Measurements from ENCODE around the gene BACH2.
"Not testable (repeated sequence)": the region's sequence is repeated elsewhere in the genome, so short reads cannot be mapped to it uniquely, and the experiment has no call there.

Gene BACH2

GRCh38 chr6:90039911-90040310 is 256.7 kb downstream of the BACH2 start:
- no peak overlapping the region for H3K4me3 Mint-ChIP-seq
- peaks cover 66% of the 10 kb centered on the region for H3K36me3 Mint-ChIP-seq (ENCODE audit: low read depth)
- peak overlapping the region; percentile 19 for H3K27ac Mint-ChIP-seq
- no peaks in the 10 kb centered on the region for H3K27me3 Mint-ChIP-seq
- no peaks in the 10 kb centered on the region for H3K9me3 Mint-ChIP-seq
- H3K4me1 Mint-ChIP-seq (ENCODE audit: low read depth) = peaks cover 59% of the 10 kb centered on the region

- peaks cover 70% of the 10 kb centered on the region for H3K36me3 Mint-ChIP-seq (ENCODE audit: low read depth)
- H3K4me1 Mint-ChIP-seq (ENCODE audit: low read depth) = peaks cover 63% of the 10 kb centered on the region
- no peak overlapping the region for H3K27ac Mint-ChIP-seq
- H3K9me3 Mint-ChIP-seq = no peaks in the 10 kb centered on the region
- no peaks in the 10 kb centered on the region for H3K27me3 Mint-ChIP-seq
- H3K4me3 Mint-ChIP-seq = no peak overlapping the region
Observed at GRCh38 chr6:90038961-90039653, 257.5 kb downstream of the BACH2 start.

- H3K27me3 Mint-ChIP-seq = no peaks in the 10 kb centered on the region
- H3K27ac Mint-ChIP-seq = peak overlapping the region; percentile 39
- H3K4me1 Mint-ChIP-seq (ENCODE audit: low read depth) = peaks cover 80% of the 10 kb centered on the region
- no peak overlapping the region for H3K4me3 Mint-ChIP-seq
- peaks cover 3% of the 10 kb centered on the region for H3K9me3 Mint-ChIP-seq
- H3K36me3 Mint-ChIP-seq (ENCODE audit: low read depth) = peaks cover 87% of the 10 kb centered on the region
Observed at GRCh38 chr6:90036963-90037362, 259.7 kb downstream of the BACH2 start.

- Mint-ChIP-seq H3K4me3 (no peak overlapping the region), H3K9me3 (peaks cover 3% of the 10 kb centered on the region), H3K36me3 (ENCODE audit: low read depth) (peaks cover 83% of the 10 kb centered on the region), H3K27ac (peak overlapping the region; percentile 37), H3K4me1 (ENCODE audit: low read depth) (peaks cover 88% of the 10 kb centered on the region), H3K27me3 (no peaks in the 10 kb centered on the region)
Observed at GRCh38 chr6:90035047-90035723, 261.5 kb downstream of the BACH2 start.

GRCh38 chr6:90033746-90034271 is 262.8 kb downstream of the BACH2 start:
- Mint-ChIP-seq H3K4me1 (ENCODE audit: low read depth) (peaks cover 92% of the 10 kb centered on the region), H3K9me3 (peaks cover 3% of the 10 kb centered on the region), H3K27ac (peak overlapping the region; percentile 52), H3K36me3 (ENCODE audit: low read depth) (peaks cover 83% of the 10 kb centered on the region), H3K27me3 (no peaks in the 10 kb centered on the region), H3K4me3 (no peak overlapping the region)

GRCh38 chr6:90032489-90033212 is 264.0 kb downstream of the BACH2 start:
- peak overlapping the region; percentile 59 for H3K27ac Mint-ChIP-seq
- H3K27me3 Mint-ChIP-seq, H3K9me3 Mint-ChIP-seq, H3K4me3 Mint-ChIP-seq: not testable (repeated sequence)
- peaks cover 82% of the 10 kb centered on the region for H3K36me3 Mint-ChIP-seq (ENCODE audit: low read depth)
- H3K4me1 Mint-ChIP-seq (ENCODE audit: low read depth) = peaks cover 92% of the 10 kb centered on the region

GRCh38 chr6:90028995-90029635 is 267.5 kb downstream of the BACH2 start:
- H3K36me3 Mint-ChIP-seq (ENCODE audit: low read depth) = peaks cover 80% of the 10 kb centered on the region

GRCh38 chr6:90028066-90028778 is 268.4 kb downstream of the BACH2 start:
- H3K9me3 Mint-ChIP-seq = no peaks in the 10 kb centered on the region
- peak overlapping the region; percentile 45 for H3K4me3 Mint-ChIP-seq
- peak overlapping the region; percentile 91 for H3K27ac Mint-ChIP-seq
- peaks cover 80% of the 10 kb centered on the region for H3K36me3 Mint-ChIP-seq (ENCODE audit: low read depth)
- H3K27me3 Mint-ChIP-seq = no peaks in the 10 kb centered on the region
- H3K4me1 Mint-ChIP-seq (ENCODE audit: low read depth) = peaks cover 97% of the 10 kb centered on the region

More at GRCh38 chr6:90028995-90029635, 267.5 kb downstream of the BACH2 start:
- H3K4me1 Mint-ChIP-seq (ENCODE audit: low read depth) = peaks cover 96% of the 10 kb centered on the region
- peaks cover 3% of the 10 kb centered on the region for H3K9me3 Mint-ChIP-seq
- peak overlapping the region; percentile 36 for H3K4me3 Mint-ChIP-seq
- H3K27ac Mint-ChIP-seq = peak overlapping the region; percentile 91
- no peaks in the 10 kb centered on the region for H3K27me3 Mint-ChIP-seq

- H3K9me3 Mint-ChIP-seq = no peaks in the 10 kb centered on the region
- H3K27ac Mint-ChIP-seq = peak overlapping the region; percentile 95
- no peaks in the 10 kb centered on the region for H3K27me3 Mint-ChIP-seq
- H3K4me1 Mint-ChIP-seq (ENCODE audit: low read depth) = peaks cover 96% of the 10 kb centered on the region
- H3K4me3 Mint-ChIP-seq = peak overlapping the region; percentile 47
- H3K36me3 Mint-ChIP-seq (ENCODE audit: low read depth) = peaks cover 82% of the 10 kb centered on the region
Observed at GRCh38 chr6:90026216-90026615, 270.4 kb downstream of the BACH2 start.

GRCh38 chr6:90025523-90026061 is 271.1 kb downstream of the BACH2 start:
- peak overlapping the region; percentile 47 for H3K4me3 Mint-ChIP-seq
- no peaks in the 10 kb centered on the region for H3K9me3 Mint-ChIP-seq
- H3K27ac Mint-ChIP-seq = peak overlapping the region; percentile 95
- peaks cover 95% of the 10 kb centered on the region for H3K4me1 Mint-ChIP-seq (ENCODE audit: low read depth)
- peaks cover 89% of the 10 kb centered on the region for H3K36me3 Mint-ChIP-seq (ENCODE audit: low read depth)
- no peaks in the 10 kb centered on the region for H3K27me3 Mint-ChIP-seq

- Mint-ChIP-seq H3K27ac (peak overlapping the region; percentile 95), H3K27me3 (no peaks in the 10 kb centered on the region), H3K36me3 (ENCODE audit: low read depth) (peaks cover 89% of the 10 kb centered on the region), H3K4me3 (peak overlapping the region; percentile 45), H3K4me1 (ENCODE audit: low read depth) (peaks cover 95% of the 10 kb centered on the region), H3K9me3 (no peaks in the 10 kb centered on the region)
Observed at GRCh38 chr6:90024633-90025032, 272.0 kb downstream of the BACH2 start.

- Mint-ChIP-seq H3K4me3 (no peak overlapping the region), H3K4me1 (ENCODE audit: low read depth) (peaks cover 87% of the 10 kb centered on the region), H3K27ac (no peak overlapping the region), H3K36me3 (ENCODE audit: low read depth) (peaks cover 88% of the 10 kb centered on the region), H3K9me3 (peaks cover 6% of the 10 kb centered on the region), H3K27me3 (no peaks in the 10 kb centered on the region)
Observed at GRCh38 chr6:90021711-90022110, 274.9 kb downstream of the BACH2 start.

- H3K27ac Mint-ChIP-seq = no peak overlapping the region
- H3K36me3 Mint-ChIP-seq (ENCODE audit: low read depth) = peaks cover 92% of the 10 kb centered on the region
Observed at GRCh38 chr6:90020746-90021145, 275.9 kb downstream of the BACH2 start.

GRCh38 chr6:90019216-90019615 is 277.4 kb downstream of the BACH2 start:
- H3K9me3 Mint-ChIP-seq = peaks cover 6% of the 10 kb centered on the region
- H3K27me3 Mint-ChIP-seq = no peaks in the 10 kb centered on the region
- peaks cover 87% of the 10 kb centered on the region for H3K36me3 Mint-ChIP-seq (ENCODE audit: low read depth)
- peaks cover 75% of the 10 kb centered on the region for H3K4me1 Mint-ChIP-seq (ENCODE audit: low read depth)
- H3K4me3 Mint-ChIP-seq = no peak overlapping the region
- no peak overlapping the region for H3K27ac Mint-ChIP-seq

More at GRCh38 chr6:90020746-90021145, 275.9 kb downstream of the BACH2 start:
- H3K4me3 Mint-ChIP-seq = no peak overlapping the region
- peaks cover 6% of the 10 kb centered on the region for H3K9me3 Mint-ChIP-seq
- H3K27me3 Mint-ChIP-seq = no peaks in the 10 kb centered on the region
- H3K4me1 Mint-ChIP-seq (ENCODE audit: low read depth) = peaks cover 83% of the 10 kb centered on the region
